HepG2 (cell line): ENCODE results near the gene DENND5A. TPM values are rescaled to one million over a fixed set of nuclear protein-coding genes. Genes with fewer than 3 reads are reported as not detected.

Experiments
- ATF1 ChIP-seq: IDR thresholded peaks from 2 replicates; pipeline ENCODE4 v1.6.1; 2016; ENCODE audit warnings: mild to moderate bottlenecking, control low read depth
- DNMT3B ChIP-seq: conservative IDR thresholded peaks from 2 replicates; pipeline ENCODE4 v1.6.1; 2016; ENCODE audit warnings: missing biosample characterization, control low read depth
- GLMP ChIP-seq: sonication (generic); formaldehyde crosslinking; IDR thresholded peaks from 2 replicates; pipeline ENCODE4 v1.9.0; 2021; ENCODE audit warnings: missing genetic modification reagents, mild to moderate bottlenecking, borderline replicate concordance
- KDM2A ChIP-seq: sonication (generic); formaldehyde crosslinking; IDR thresholded peaks from 2 replicates; pipeline ENCODE4 v1.4.0; 2020; ENCODE audit warnings: low read depth, missing genetic modification reagents, borderline replicate concordance
- KMT2A ChIP-seq: sonication (generic); formaldehyde crosslinking; IDR thresholded peaks from 2 replicates; pipeline ENCODE4 v1.4.0; 2020; ENCODE audit warnings: missing genetic modification reagents
- RNF219 ChIP-seq: sonication (generic); formaldehyde crosslinking; IDR thresholded peaks from 2 replicates; pipeline ENCODE4 v1.5.0; 2020; ENCODE audit warnings: mild to moderate bottlenecking, missing genetic modification reagents
- SP5 ChIP-seq: IDR thresholded peaks from 2 replicates; pipeline ENCODE4 v1.6.1; 2016; ENCODE audit warnings: low read depth, borderline replicate concordance
- TBX2 ChIP-seq: sonication (generic); formaldehyde crosslinking; IDR thresholded peaks from 2 replicates; pipeline ENCODE4 v1.5.0; 2020; ENCODE audit warnings: missing genetic modification reagents, mild to moderate bottlenecking, borderline replicate concordance
- TCF12 ChIP-seq, 2 experiments: fragments of 450-650 bp in 1 of 2; sonication (generic) in 1 of 2; formaldehyde crosslinking in 1 of 2; IDR thresholded peaks; 2 replicates each; pipeline versions ENCODE4 v1.6.1 to v1.8.0; 2017 to 2022; ENCODE audit warnings: antibody characterized with exemption in 1 of 2, mild to moderate bottlenecking in 1 of 2, missing genetic modification reagents in 1 of 2, moderate library complexity in 1 of 2
- ZBTB20 ChIP-seq: sonication (generic); formaldehyde crosslinking; IDR thresholded peaks from 2 replicates; pipeline ENCODE4 v1.8.1; 2023; ENCODE audit warnings: missing genetic modification reagents, low read depth, mild to moderate bottlenecking, borderline replicate concordance
- ZNF136 ChIP-seq: sonication (generic); formaldehyde crosslinking; IDR thresholded peaks from 2 replicates; pipeline ENCODE4 v1.8.1; 2022; ENCODE audit warnings: low read depth, mild to moderate bottlenecking, moderate library complexity, missing genetic modification reagents
- ZNF446 ChIP-seq: sonication (generic); formaldehyde crosslinking; IDR thresholded peaks from 2 replicates; pipeline ENCODE4 v1.5.0; 2020; ENCODE audit warnings: mild to moderate bottlenecking, missing genetic modification reagents
- ZNF598 ChIP-seq: sonication (generic); formaldehyde crosslinking; IDR thresholded peaks from 2 replicates; pipeline ENCODE4 v1.5.1; 2020; ENCODE audit warnings: mild to moderate bottlenecking, missing genetic modification reagents, borderline replicate concordance
- ZNF646 ChIP-seq: sonication (generic); formaldehyde crosslinking; IDR thresholded peaks from 2 replicates; pipeline ENCODE4 v1.9.0; 2021; ENCODE audit warnings: mild to moderate bottlenecking, missing genetic modification reagents
- polyA plus RNA-seq, 8 experiments: library from polyadenylated mRNA; depleted of rRNA in 3 of 8; stranded (reverse) in 7 of 8; unstranded in 1 of 8; fragments of >200 nt; fragmentation: Illumina TruSeq in 4 of 8; extraction: Trizol in 4 of 8; gene quantifications; 2 replicates each; pipeline versions ENCODE4 v1.2.1 to v1.2.3, GENCODE V29; 2011 to 2016; ENCODE audit warnings: low read depth in 4 of 8, missing spikeins in 1 of 8, mixed read lengths in 1 of 8; ENCODE audit not compliant: insufficient read depth in 1 of 8
- total RNA-seq, 5 experiments: library from RNA; depleted of rRNA; stranded (reverse); fragments of >200 nt; fragmentation: Illumina TruSeq; extraction: Trizol; gene quantifications; 2 replicates each; pipeline ENCODE4 v1.2.3, GENCODE V29; 2016; ENCODE audit warnings: low read depth in 1 of 5
- TF ChIP-seq, protein P1 (sequence below): sonication (generic); formaldehyde crosslinking; IDR thresholded peaks from 2 replicates; pipeline ENCODE4 v1.4.0; 2020; ENCODE audit warnings: missing genetic modification reagents

Gene DENND5A
- total and polyA plus RNA-seq, 2 of the 13 experiments (the other 11 are each of a cell fraction or from before 2014, with no cell fraction given): 63.3 to 145 TPM

DNA sequence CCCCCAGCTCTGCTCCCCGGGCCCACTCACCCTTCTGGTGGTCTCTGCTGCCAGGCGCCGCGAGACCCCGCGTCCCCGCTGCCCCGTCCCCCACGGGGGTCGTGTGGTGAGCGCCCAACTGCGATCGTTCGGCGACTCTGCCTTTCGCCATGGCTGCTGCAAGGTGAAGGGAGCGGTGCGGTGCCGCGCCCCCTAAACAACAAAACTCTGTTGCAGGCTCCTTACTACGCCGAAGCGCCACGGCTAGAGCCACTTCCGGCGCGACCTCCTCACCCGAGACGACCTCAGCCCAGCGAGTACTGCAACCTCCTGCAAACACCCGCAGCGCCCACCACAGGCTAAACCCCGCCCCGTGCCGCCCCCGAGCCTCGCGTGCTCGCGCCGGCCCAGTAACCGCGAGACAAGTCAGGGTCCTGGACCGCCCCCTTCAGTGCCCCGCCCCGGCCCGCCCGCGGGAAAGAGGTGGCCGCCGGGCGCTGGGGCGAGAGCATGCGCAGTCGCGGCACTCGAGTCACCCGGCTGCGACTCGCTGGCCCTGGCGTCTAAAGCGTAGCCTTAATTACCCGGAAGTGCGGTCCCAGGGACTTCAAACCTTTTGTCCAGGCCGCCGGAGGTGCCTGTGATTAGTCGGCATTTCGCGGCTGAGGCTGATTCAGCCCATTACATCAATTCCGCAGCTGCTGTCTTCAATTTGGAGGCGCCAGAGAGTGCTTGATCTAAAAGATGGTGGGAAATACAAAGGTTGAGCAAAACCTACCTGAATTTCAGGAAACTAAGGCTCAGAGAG is 49.3 kb upstream of the DENND5A start, which contains the start of gene TMEM41B (continued):
- TF ChIP-seq, protein P1, sequence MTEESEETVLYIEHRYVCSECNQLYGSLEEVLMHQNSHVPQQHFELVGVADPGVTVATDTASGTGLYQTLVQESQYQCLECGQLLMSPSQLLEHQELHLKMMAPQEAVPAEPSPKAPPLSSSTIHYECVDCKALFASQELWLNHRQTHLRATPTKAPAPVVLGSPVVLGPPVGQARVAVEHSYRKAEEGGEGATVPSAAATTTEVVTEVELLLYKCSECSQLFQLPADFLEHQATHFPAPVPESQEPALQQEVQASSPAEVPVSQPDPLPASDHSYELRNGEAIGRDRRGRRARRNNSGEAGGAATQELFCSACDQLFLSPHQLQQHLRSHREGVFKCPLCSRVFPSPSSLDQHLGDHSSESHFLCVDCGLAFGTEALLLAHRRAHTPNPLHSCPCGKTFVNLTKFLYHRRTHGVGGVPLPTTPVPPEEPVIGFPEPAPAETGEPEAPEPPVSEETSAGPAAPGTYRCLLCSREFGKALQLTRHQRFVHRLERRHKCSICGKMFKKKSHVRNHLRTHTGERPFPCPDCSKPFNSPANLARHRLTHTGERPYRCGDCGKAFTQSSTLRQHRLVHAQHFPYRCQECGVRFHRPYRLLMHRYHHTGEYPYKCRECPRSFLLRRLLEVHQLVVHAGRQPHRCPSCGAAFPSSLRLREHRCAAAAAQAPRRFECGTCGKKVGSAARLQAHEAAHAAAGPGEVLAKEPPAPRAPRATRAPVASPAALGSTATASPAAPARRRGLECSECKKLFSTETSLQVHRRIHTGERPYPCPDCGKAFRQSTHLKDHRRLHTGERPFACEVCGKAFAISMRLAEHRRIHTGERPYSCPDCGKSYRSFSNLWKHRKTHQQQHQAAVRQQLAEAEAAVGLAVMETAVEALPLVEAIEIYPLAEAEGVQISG (CRISPR knock-in tag): peak; percentile 90
- TF ChIP-seq DNMT3B (CRISPR knock-in tag) (no peak), KDM2A (CRISPR knock-in tag) (peak; percentile 82; the same call in 1 of the 2 replicates), GLMP (no peak), RNF219 (peak; percentile 78; the same call in 1 of the 2 replicates), TBX2 (CRISPR knock-in tag) (peak; percentile 83), SP5 (CRISPR knock-in tag) (peak; percentile 88), ZNF646 (CRISPR knock-in tag) (0 out of 2 replicates have a peak, but pooled peaks have one; percentile 52), ZBTB20 (CRISPR knock-in tag) (no peak; the same call in 1 of the 2 replicates), ZNF446 (CRISPR knock-in tag) (0 out of 2 replicates have a peak, but pooled peaks have one; percentile 60), ZNF136 (CRISPR knock-in tag) (peak; percentile 68; the same call in 1 of the 2 replicates), TCF12 (IDR thresholded peaks at IDR 0.05) (no peak), TCF12 (CRISPR knock-in tag; IDR thresholded peaks at IDR 0.05) (0 out of 2 replicates have a peak, but pooled peaks have one; percentile 63), ATF1 (CRISPR knock-in tag) (peak; percentile 78), ZNF598 (CRISPR knock-in tag) (peak; percentile 89; the same call in 1 of the 2 replicates), KMT2A (CRISPR knock-in tag) (peak; percentile 29)
